ENCODE data around the gene NANP.

DNA sequence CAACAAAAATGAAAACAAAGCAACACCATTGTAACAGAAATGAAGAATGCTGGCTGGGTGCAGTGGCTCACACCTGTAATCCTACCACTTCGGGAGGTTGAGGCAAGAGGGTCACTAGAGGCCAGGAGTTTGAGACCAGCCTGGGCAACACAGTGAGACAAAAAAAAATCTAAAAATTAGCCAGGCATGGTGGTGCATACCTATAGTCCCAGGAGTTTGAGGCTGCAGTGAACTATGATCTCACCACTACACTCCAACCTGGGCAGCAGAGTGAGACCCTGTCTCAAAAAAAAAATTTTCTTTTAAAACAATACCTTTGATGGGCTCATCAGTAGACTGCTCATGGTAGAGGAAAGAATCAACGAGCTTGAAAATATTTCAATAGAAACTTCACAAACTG lies 57.0 kb downstream of the NANP start:
- TF ChIP-seq, protein P1, sequence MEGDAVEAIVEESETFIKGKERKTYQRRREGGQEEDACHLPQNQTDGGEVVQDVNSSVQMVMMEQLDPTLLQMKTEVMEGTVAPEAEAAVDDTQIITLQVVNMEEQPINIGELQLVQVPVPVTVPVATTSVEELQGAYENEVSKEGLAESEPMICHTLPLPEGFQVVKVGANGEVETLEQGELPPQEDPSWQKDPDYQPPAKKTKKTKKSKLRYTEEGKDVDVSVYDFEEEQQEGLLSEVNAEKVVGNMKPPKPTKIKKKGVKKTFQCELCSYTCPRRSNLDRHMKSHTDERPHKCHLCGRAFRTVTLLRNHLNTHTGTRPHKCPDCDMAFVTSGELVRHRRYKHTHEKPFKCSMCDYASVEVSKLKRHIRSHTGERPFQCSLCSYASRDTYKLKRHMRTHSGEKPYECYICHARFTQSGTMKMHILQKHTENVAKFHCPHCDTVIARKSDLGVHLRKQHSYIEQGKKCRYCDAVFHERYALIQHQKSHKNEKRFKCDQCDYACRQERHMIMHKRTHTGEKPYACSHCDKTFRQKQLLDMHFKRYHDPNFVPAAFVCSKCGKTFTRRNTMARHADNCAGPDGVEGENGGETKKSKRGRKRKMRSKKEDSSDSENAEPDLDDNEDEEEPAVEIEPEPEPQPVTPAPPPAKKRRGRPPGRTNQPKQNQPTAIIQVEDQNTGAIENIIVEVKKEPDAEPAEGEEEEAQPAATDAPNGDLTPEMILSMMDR (IDR thresholded peaks at IDR 0.05; ENCODE audit: low read depth, low read length, missing input control), result no peak
- TF ChIP-seq, protein P2, sequence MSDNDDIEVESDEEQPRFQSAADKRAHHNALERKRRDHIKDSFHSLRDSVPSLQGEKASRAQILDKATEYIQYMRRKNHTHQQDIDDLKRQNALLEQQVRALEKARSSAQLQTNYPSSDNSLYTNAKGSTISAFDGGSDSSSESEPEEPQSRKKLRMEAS (IDR thresholded peaks at IDR 0.05), result no peak
- no peak for TF ChIP-seq YY1 (IDR thresholded peaks at IDR 0.05)
- no peak for TF ChIP-seq NR2F2 (IDR thresholded peaks at IDR 0.05)
- TF ChIP-seq, protein P3, sequence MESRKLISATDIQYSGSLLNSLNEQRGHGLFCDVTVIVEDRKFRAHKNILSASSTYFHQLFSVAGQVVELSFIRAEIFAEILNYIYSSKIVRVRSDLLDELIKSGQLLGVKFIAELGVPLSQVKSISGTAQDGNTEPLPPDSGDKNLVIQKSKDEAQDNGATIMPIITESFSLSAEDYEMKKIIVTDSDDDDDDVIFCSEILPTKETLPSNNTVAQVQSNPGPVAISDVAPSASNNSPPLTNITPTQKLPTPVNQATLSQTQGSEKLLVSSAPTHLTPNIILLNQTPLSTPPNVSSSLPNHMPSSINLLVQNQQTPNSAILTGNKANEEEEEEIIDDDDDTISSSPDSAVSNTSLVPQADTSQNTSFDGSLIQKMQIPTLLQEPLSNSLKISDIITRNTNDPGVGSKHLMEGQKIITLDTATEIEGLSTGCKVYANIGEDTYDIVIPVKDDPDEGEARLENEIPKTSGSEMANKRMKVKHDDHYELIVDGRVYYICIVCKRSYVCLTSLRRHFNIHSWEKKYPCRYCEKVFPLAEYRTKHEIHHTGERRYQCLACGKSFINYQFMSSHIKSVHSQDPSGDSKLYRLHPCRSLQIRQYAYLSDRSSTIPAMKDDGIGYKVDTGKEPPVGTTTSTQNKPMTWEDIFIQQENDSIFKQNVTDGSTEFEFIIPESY (IDR thresholded peaks at IDR 0.05), result no peak
- TF ChIP-seq RAD21 (IDR thresholded peaks at IDR 0.05), result no peak
- no peak for TF ChIP-seq JUND (IDR thresholded peaks at IDR 0.05)
- TF ChIP-seq TAF1 (conservative IDR thresholded peaks at IDR 0.05), result no peak
- TF ChIP-seq, protein P4, sequence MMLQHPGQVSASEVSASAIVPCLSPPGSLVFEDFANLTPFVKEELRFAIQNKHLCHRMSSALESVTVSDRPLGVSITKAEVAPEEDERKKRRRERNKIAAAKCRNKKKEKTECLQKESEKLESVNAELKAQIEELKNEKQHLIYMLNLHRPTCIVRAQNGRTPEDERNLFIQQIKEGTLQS (IDR thresholded peaks at IDR 0.05), result no peak
- TF ChIP-seq SP1 (IDR thresholded peaks at IDR 0.05), result no peak
- TF ChIP-seq, protein P5, sequence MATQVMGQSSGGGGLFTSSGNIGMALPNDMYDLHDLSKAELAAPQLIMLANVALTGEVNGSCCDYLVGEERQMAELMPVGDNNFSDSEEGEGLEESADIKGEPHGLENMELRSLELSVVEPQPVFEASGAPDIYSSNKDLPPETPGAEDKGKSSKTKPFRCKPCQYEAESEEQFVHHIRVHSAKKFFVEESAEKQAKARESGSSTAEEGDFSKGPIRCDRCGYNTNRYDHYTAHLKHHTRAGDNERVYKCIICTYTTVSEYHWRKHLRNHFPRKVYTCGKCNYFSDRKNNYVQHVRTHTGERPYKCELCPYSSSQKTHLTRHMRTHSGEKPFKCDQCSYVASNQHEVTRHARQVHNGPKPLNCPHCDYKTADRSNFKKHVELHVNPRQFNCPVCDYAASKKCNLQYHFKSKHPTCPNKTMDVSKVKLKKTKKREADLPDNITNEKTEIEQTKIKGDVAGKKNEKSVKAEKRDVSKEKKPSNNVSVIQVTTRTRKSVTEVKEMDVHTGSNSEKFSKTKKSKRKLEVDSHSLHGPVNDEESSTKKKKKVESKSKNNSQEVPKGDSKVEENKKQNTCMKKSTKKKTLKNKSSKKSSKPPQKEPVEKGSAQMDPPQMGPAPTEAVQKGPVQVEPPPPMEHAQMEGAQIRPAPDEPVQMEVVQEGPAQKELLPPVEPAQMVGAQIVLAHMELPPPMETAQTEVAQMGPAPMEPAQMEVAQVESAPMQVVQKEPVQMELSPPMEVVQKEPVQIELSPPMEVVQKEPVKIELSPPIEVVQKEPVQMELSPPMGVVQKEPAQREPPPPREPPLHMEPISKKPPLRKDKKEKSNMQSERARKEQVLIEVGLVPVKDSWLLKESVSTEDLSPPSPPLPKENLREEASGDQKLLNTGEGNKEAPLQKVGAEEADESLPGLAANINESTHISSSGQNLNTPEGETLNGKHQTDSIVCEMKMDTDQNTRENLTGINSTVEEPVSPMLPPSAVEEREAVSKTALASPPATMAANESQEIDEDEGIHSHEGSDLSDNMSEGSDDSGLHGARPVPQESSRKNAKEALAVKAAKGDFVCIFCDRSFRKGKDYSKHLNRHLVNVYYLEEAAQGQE (IDR thresholded peaks at IDR 0.05), result no peak
- TF ChIP-seq GABPA (IDR thresholded peaks at IDR 0.05 in 1 of 2, conservative IDR thresholded peaks at IDR 0.05 in 1 of 2), result no peak
- TF ChIP-seq FOXA1 (IDR thresholded peaks at IDR 0.05), result no peak
